GM21717 (cell line): Measurements from ENCODE around the gene EIF4ENIF1.
A peak's percentile ranks its signal among the peaks of the same experiment; 100 is the strongest.
"Not testable (repeated sequence)": the region's sequence is repeated elsewhere in the genome, so short reads cannot be mapped to it uniquely, and the experiment has no call there.

ENCODE experiments used
- ATAC-seq: cut with Tn5 transposase; IDR thresholded peaks from one replicate; pipeline ENCODE4 v1.9.1; 2021; ENCODE audit warnings: mild to moderate bottlenecking, moderate library complexity; ENCODE audit not compliant: unreplicated experiment

EIF4ENIF1 gene

GRCh38 chr22:31445642-31446041, 44.0 kb downstream of the EIF4ENIF1 start:
- no peak for ATAC-seq

- no peak for ATAC-seq
Measured at GRCh38 chr22:31443516-31443915, 46.1 kb downstream of the EIF4ENIF1 start.

- no peak for ATAC-seq
Measured at GRCh38 chr22:31442768-31443489, 46.7 kb downstream of the EIF4ENIF1 start.

DNA sequence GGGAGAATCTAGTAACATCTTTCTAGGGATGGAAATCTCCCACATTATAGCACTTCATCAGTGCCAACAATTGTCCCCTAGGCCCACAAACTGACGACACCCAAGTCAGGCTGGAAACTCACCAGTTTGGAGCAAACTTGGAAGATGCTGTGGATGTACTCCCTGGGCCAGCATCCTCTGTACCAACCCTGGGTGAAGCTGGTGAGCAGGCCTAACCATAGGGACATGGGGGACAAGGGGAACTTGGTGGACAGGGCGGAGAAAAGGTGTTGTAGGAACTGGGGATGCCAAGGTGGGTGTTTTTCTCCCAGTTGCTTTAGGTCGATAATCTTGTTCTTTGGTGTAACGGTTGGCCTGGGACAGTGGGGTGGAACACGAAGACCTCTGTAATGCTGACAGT, 48.0 kb downstream of the EIF4ENIF1 start:
- no peak for ATAC-seq

- ATAC-seq, result no peak
Measured at GRCh38 chr22:31440681-31441080, 49.0 kb downstream of the EIF4ENIF1 start.

DNA sequence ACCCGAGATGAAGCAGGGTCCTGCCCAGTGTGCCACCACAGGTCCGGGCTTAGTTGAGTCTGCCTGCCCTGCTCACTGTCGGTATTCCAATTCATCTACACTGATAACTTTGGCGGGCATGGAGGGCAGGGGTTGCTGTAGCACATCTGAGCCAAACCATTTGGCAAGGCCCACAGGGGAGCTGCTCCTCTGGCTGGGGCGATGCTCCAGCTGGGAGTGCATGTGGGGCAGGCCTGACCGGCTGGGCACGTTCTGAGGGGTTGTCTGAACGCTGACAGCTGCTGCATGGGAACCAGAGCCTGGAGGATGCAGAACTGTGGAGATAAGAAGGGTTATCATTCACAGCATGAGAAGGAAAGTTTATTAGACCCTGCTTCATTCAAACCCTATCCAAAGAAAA, 49.8 kb downstream of the EIF4ENIF1 start:
- ATAC-seq, result no peak

DNA sequence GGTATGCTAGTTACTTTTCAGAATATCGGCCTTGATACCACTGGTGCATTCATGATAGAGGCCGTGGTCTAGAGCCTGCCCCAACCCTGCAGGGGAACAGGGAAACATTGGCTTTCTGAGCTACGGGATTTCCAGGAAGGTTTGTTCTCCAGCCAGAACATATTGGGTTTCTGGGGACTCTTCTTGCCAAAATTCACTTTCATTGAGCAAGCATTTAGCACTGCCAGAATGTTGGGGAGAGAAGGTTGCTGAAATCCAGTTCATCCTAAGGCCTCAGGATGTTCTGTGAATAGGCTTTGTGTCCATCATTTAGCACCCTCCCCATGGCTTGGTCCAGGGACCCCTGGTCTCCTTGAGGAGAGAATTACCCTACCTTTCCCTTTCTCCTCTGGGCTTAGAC, 53.5 kb downstream of the EIF4ENIF1 start:
- no peak for ATAC-seq

GRCh38 chr22:31431950-31432349, 57.7 kb downstream of the EIF4ENIF1 start:
- no peak for ATAC-seq

GRCh38 chr22:31425331-31426050, 64.2 kb downstream of the EIF4ENIF1 start:
- ATAC-seq, result no peak

GRCh38 chr22:31402350-31402749, 87.3 kb downstream of the EIF4ENIF1 start:
- ATAC-seq, result not testable (repeated sequence)

- ATAC-seq, result no peak
Measured at GRCh38 chr22:31400023-31400397, 89.6 kb downstream of the EIF4ENIF1 start.

GRCh38 chr22:31399211-31400022, 90.2 kb downstream of the EIF4ENIF1 start, which contains the start of gene DRG1:
TSS of gene DRG1 (plus strand) at chr22:31399604. CDS start at chr22:31399684, 80 bp downstream.
- peak; percentile 79 for ATAC-seq

DNA sequence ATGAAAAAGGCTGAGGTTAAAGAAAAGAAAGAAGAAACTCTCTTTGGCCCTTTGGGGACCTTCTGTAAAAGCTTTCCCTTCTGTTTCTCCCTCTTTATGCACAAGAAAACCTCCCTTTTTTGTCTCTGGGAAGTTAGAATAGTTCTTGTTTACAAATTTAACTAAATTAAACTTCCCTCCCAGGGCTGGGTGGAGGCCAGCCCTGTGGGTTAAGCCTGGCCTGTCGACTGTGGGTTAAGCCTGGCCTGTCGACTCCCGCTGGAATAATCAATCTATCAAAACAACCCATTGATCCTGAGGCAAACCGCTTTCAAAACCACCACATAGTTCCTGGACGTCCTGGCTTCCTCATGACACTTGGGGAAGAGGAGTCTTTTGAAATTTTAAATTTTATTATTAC, 91.4 kb downstream of the EIF4ENIF1 start:
- ATAC-seq, result no peak

GRCh38 chr22:31394326-31394725, 95.3 kb downstream of the EIF4ENIF1 start:
- ATAC-seq, result no peak

- no peak for ATAC-seq
Measured at GRCh38 chr22:31393893-31394292, 95.7 kb downstream of the EIF4ENIF1 start.
